CD14-positive monocyte (primary cell): Measurements from ENCODE around the gene TLE7. TPM values are rescaled to one million over a fixed set of nuclear protein-coding genes. Genes with fewer than 3 reads are reported as not detected.

Experiments used
- DNase-seq, 3 donors: peaks; one replicate each; pipeline ENCODE4 v3.0.0-alpha.2; 2011 to 2022
- H2AFZ ChIP-seq: 2 replicates; pipeline ENCODE4 v1.6.0; 2012; ENCODE audit warnings: mild to moderate bottlenecking, low read depth, low read length, inconsistent platforms; ENCODE audit not compliant: insufficient read depth, poor library complexity, severe bottlenecking
- H3K27ac ChIP-seq, 2 donors: 1 replicate in 1 of 2; 2 replicates in 1 of 2; pipeline ENCODE4 v1.5.1; 2012 to 2013; ENCODE audit warnings: low read length in 2 of 2, control low read depth in 1 of 2, inconsistent platforms in 1 of 2, low read depth in 1 of 2, mild to moderate bottlenecking in 1 of 2
- H3K27me3 ChIP-seq, 2 donors: one replicate each; pipeline versions ENCODE4 v1.6.0 to v1.6.1; 2011 to 2013; ENCODE audit warnings: low read length in 2 of 2; ENCODE audit not compliant: control insufficient read depth in 2 of 2, insufficient read depth in 2 of 2
- H3K36me3 ChIP-seq, 2 donors: replicated peaks in 1 of 2; 1 replicate in 1 of 2; 2 replicates in 1 of 2; pipeline versions ENCODE4 v1.5.1 to v1.6.1; 2012 to 2013; ENCODE audit warnings: low read length in 2 of 2, control low read depth in 1 of 2, inconsistent platforms in 1 of 2, mild to moderate bottlenecking in 1 of 2; ENCODE audit not compliant: insufficient read depth in 2 of 2, control insufficient read depth in 1 of 2
- H3K4me1 ChIP-seq, 2 donors: 1 replicate in 1 of 2; 2 replicates in 1 of 2; pipeline versions ENCODE4 v1.5.1 to v1.6.1; 2012 to 2013; ENCODE audit warnings: low read length in 2 of 2, control low read depth in 1 of 2, inconsistent platforms in 1 of 2, mild to moderate bottlenecking in 1 of 2, moderate library complexity in 1 of 2; ENCODE audit not compliant: insufficient read depth in 2 of 2, control insufficient read depth in 1 of 2
- H3K4me2 ChIP-seq: replicated peaks from 2 replicates; pipeline ENCODE3; 2012; ENCODE audit warnings: low read length, moderate library complexity, mild to moderate bottlenecking; ENCODE audit not compliant: poor library complexity, severe bottlenecking; ENCODE audit errors: extremely low read depth
- H3K4me3 ChIP-seq, 3 experiments: fragments of 200-600 bp in 1 of 3; sonication (generic) in 1 of 3; replicated peaks in 1 of 3; 1 replicate in 2 of 3; 2 replicates in 1 of 3; pipeline ENCODE4 v1.5.1; 2011 to 2013; ENCODE audit warnings: low read length in 3 of 3, mild to moderate bottlenecking in 3 of 3, control low read depth in 2 of 3, low read depth in 2 of 3, inconsistent platforms in 1 of 3, moderate library complexity in 1 of 3
- H3K79me2 ChIP-seq: 2 replicates; pipeline ENCODE4 v1.6.0; 2012; ENCODE audit warnings: mild to moderate bottlenecking, control low read depth, inconsistent platforms, low read length, moderate library complexity; ENCODE audit not compliant: insufficient read depth
- H3K9ac ChIP-seq: 2 replicates; pipeline ENCODE4 v1.6.0; 2017; ENCODE audit warnings: low read length, mild to moderate bottlenecking; ENCODE audit not compliant: insufficient read depth, poor library complexity, severe bottlenecking
- H3K9me3 ChIP-seq, 2 donors: replicated peaks in 1 of 2; 1 replicate in 1 of 2; 2 replicates in 1 of 2; pipeline versions ENCODE4 v1.5.1 to v1.6.1; 2012 to 2013; ENCODE audit warnings: low read length in 2 of 2, control low read depth in 1 of 2; ENCODE audit not compliant: control insufficient read depth in 1 of 2, insufficient read depth in 1 of 2
- H4K20me1 ChIP-seq: 2 replicates; pipeline ENCODE4 v1.6.0; 2012; ENCODE audit warnings: mild to moderate bottlenecking, low read length, control low read depth, moderate library complexity; ENCODE audit not compliant: insufficient read depth
- H3K27ac Mint-ChIP-seq, 7 donors: one replicate each; pipeline ENCODE4 v1.8.0; 2020; ENCODE audit warnings: mild to moderate bottlenecking in 7 of 7, mixed read lengths in 7 of 7, moderate library complexity in 6 of 7, inconsistent platforms in 2 of 7
- H3K27me3 Mint-ChIP-seq, 3 donors: one replicate each; pipeline ENCODE4 v1.8.0; 2021 to 2022; ENCODE audit warnings: low read depth in 3 of 3, mild to moderate bottlenecking in 3 of 3, mixed read lengths in 3 of 3, moderate library complexity in 3 of 3, inconsistent platforms in 1 of 3
- H3K36me3 Mint-ChIP-seq, 2 donors: one replicate each; pipeline ENCODE4 v1.8.0; 2020; ENCODE audit warnings: mixed read lengths in 2 of 2, inconsistent platforms in 1 of 2, mild to moderate bottlenecking in 1 of 2
- H3K4me1 Mint-ChIP-seq: one replicate; pipeline ENCODE4 v1.8.0; 2020; ENCODE audit warnings: mild to moderate bottlenecking, mixed read lengths
- H3K4me3 Mint-ChIP-seq, 2 donors: one replicate each; pipeline ENCODE4 v1.8.0; 2020; ENCODE audit warnings: mild to moderate bottlenecking in 2 of 2, mixed read lengths in 2 of 2, moderate library complexity in 1 of 2
- H3K9me3 Mint-ChIP-seq, 7 donors: one replicate each; pipeline ENCODE4 v1.8.0; 2020 to 2022; ENCODE audit warnings: mixed read lengths in 7 of 7, mild to moderate bottlenecking in 6 of 7, moderate library complexity in 6 of 7, inconsistent platforms in 2 of 7
- CTCF ChIP-seq: fragments of 200-600 bp; IDR thresholded peaks from one replicate; pipeline ENCODE4 v1.8.0; 2022; ENCODE audit warnings: antibody characterized with exemption, mild to moderate bottlenecking
- WGBS: methylation state at CpG from one replicate; pipeline ENCODE4 v1.1.5; 2013; ENCODE audit warnings: missing lambda C conversion rate; ENCODE audit not compliant: insufficient coverage; 5-methylcytosine and 5-hydroxymethylcytosine counted together
- intact Hi-C, 2 donors: fragments of 100-400 bp; cut with micrococcal nuclease; formaldehyde crosslinking; loops; one replicate each; pipeline versions ENCODE4 v1.15.0 to v1.15.1; 2023
- polyA plus RNA-seq, 3 donors: library from polyadenylated mRNA; depleted of rRNA in 1 of 3; unstranded in 2 of 3; stranded (reverse) in 1 of 3; fragments of 300-500 nt in 2 of 3; fragments of >200 nt in 1 of 3; fragmentation: Illumina TruSeq in 2 of 3; gene quantifications; 1 replicate in 2 of 3; 2 replicates in 1 of 3; pipeline ENCODE4 v1.2.3, GENCODE V29; 2012 to 2021

The TLE7 gene
- polyA plus RNA-seq, 3 donors: not detected

DNA sequence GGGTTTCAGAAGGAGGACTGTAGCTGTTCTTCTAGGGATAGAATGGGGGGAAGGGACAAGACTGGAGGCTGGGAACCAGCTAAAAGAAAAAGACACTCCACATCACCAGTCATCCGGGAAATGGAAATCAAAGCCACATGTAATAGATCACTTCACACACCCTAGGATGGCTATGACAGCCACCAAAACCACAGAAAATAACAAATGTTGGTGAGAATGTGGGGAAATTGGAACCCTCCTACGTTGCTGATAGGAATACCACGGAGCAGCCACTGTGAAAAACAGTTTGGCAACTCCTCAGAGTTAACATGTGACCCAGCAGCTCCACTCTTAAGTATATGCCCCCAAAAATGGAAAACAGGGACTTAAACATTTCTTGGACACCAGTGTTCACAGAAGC, 2.3 kb downstream of the TLE7 start:
- Mint-ChIP-seq H3K27me3 (peaks cover 9 to 18% (median 12%) of the 10 kb centered on the region in 3 donors), H3K9me3 (peaks cover 16 to 43% (median 30%) of the 10 kb centered on the region in 7 donors), H3K36me3 (no peaks in the 10 kb centered on the region), H3K27ac (no peak overlapping the region), H3K4me3 (no peak overlapping the region), H3K4me1 (no peaks in the 10 kb centered on the region)
- intact Hi-C loops: no loop called here
- WGBS: no CpG with 5 or more reads among the region's 3 CpGs
- Histone ChIP-seq H3K79me2 (no peaks in the 10 kb centered on the region), H3K9ac (no peak overlapping the region), H3K36me3 (no peaks in the 10 kb centered on the region), H3K4me1 (no peaks in the 10 kb centered on the region), H3K27me3 (peaks cover 0 to 2% of the 10 kb centered on the region in 2 donors), H2AFZ (no peak overlapping the region), H3K9me3 (peaks cover 25 to 36% of the 10 kb centered on the region in 2 donors), H3K4me2 (no peak overlapping the region), H3K4me3 (no peak overlapping the region), H3K27ac (no peak overlapping the region), H4K20me1 (no peaks in the 10 kb centered on the region)
- DNase-seq: no peak
- no peak for TF ChIP-seq CTCF

DNA sequence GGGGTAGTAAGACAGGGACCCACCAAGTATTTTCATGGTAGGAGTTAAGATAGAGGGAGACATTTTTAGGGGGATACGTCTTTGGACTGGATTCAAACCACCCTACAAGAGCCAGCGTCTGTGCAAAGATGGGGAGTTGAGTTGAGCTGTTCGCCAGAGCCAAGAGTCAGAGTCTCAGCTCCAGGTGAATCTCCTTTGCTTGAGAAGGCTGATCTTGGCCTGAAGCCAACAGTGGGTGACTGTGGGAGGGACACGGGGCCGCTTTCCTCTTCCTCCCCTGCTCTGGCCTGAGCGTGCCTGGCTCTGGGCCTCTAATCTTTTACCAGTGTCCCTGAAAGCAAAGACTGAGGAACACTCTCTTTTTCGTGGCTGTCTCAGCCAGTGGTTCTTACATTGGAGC, 5.4 kb downstream of the TLE7 start:
- Histone ChIP-seq H3K79me2 (no peaks in the 10 kb centered on the region), H3K4me1 (no peaks in the 10 kb centered on the region), H3K27ac (no peak overlapping the region), H3K9ac (no peak overlapping the region), H3K27me3 (peaks cover 0 to 2% of the 10 kb centered on the region in 2 donors), H3K4me3 (no peak overlapping the region), H3K36me3 (no peaks in the 10 kb centered on the region), H3K9me3 (peaks cover 0 to 8% of the 10 kb centered on the region in 2 donors), H3K4me2 (no peak overlapping the region), H4K20me1 (no peaks in the 10 kb centered on the region), H2AFZ (no peak overlapping the region)
- peaks cover 11 to 21% (median 14%) of the 10 kb centered on the region in 3 donors for H3K27me3 Mint-ChIP-seq
- DNase-seq: no peak
- no peak overlapping the region for H3K27ac Mint-ChIP-seq
- no peaks in the 10 kb centered on the region for H3K36me3 Mint-ChIP-seq
- H3K9me3 Mint-ChIP-seq: peaks cover 6 to 16% (median 7%) of the 10 kb centered on the region in 7 donors
- intact Hi-C loops: no loop called here
- WGBS: 76% methylated on average over 2 of the region's 7 CpGs
- H3K4me1 Mint-ChIP-seq: no peaks in the 10 kb centered on the region
- no peak overlapping the region for H3K4me3 Mint-ChIP-seq
- TF ChIP-seq CTCF: no peak
